Neural progenitor cell (in vitro differentiated cells): Measurements from ENCODE around the gene RASSF4.

Experiments used
- CTCF ChIP-seq: fragments of 200-600 bp; sonication (generic); IDR thresholded peaks from 2 replicates; pipeline ENCODE4 v1.5.1; 2017; ENCODE audit warnings: antibody characterized with exemption, mild to moderate bottlenecking
- EZH2phosphoT487 ChIP-seq: fragments of 200-600 bp; sonication (generic); IDR thresholded peaks from 2 replicates; pipeline ENCODE4 v1.6.1; 2017; ENCODE audit warnings: antibody characterized with exemption

- TF ChIP-seq CTCF (no peak), EZH2phosphoT487 (no peak)
Observed at GRCh38 chr10:45040921-45041542, 81.4 kb downstream of the RASSF4 start.
